ENCODE results near the gene IDI2.

- TF ChIP-seq CTCF (IDR thresholded peaks at IDR 0.05) (no peak), POLR2A (IDR thresholded peaks at IDR 0.05) (no peak)
Observed at GRCh38 chr10:1025683-1026082, at the start of gene IDI2.

All from Peyer's patch (tissue), 4 donors.